ENCODE measurements around the gene RDX. TPM values are rescaled to one million over a fixed set of nuclear protein-coding genes. Genes with fewer than 3 reads are reported as not detected.

Gene RDX
- total RNA-seq, 1 donor from 2014 or later = 167 TPM

DNA sequence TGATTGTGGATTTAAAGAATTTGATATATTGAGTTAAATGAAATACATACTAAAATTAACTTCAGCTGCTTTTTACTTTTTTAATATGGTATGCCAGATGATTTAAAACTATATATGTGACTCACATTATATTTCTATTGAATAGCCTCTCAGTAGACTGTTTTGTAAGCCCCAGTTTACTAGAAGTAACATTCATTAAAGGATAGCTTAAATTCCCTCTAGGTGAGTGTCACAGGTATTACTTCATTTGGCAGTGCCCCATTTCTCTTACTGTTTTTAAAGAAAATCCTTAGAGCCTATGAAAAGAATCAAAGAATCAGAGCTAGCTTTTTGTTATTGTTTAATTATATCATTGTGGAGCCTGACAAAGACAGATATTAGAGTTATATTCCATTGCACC is 154.6 kb downstream of the RDX start:
- Mint-ChIP-seq H3K4me3 (no peak overlapping the region), H3K9me3 (peaks cover 7% of the 10 kb centered on the region), H3K27me3 (ENCODE audit: low read depth) (no peaks in the 10 kb centered on the region), H3K4me1 (peaks cover 5% of the 10 kb centered on the region), H3K27ac (ENCODE audit: unreplicated experiment) (no peak overlapping the region), H3K36me3 (ENCODE audit: low read depth) (peaks cover 43% of the 10 kb centered on the region)
- TF ChIP-seq, protein P1, sequence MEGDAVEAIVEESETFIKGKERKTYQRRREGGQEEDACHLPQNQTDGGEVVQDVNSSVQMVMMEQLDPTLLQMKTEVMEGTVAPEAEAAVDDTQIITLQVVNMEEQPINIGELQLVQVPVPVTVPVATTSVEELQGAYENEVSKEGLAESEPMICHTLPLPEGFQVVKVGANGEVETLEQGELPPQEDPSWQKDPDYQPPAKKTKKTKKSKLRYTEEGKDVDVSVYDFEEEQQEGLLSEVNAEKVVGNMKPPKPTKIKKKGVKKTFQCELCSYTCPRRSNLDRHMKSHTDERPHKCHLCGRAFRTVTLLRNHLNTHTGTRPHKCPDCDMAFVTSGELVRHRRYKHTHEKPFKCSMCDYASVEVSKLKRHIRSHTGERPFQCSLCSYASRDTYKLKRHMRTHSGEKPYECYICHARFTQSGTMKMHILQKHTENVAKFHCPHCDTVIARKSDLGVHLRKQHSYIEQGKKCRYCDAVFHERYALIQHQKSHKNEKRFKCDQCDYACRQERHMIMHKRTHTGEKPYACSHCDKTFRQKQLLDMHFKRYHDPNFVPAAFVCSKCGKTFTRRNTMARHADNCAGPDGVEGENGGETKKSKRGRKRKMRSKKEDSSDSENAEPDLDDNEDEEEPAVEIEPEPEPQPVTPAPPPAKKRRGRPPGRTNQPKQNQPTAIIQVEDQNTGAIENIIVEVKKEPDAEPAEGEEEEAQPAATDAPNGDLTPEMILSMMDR (conservative IDR thresholded peaks at IDR 0.05) = no peak
- DNase-seq (ENCODE audit: low read depth, low spot score) = no peak

DNA sequence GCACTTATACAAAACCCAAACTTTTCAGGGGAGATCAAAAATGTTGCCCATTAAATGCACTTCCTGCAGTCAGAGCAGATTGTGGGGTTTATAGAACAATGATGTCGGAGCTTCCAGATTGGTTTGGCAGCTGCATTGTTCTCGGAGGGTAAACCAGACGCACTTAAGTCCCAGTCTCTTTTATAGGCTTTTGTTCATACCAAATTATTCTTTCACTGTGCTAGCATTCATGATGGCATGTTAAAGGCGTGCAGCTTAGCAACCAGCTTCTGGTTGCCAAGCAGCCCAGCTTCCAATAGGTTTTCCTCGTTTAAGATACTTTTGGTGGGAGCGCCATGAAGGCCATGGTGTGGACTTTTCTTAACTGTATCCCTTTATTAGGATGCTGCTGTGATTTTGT is 162.3 kb downstream of the RDX start:
- H3K27ac Mint-ChIP-seq (ENCODE audit: unreplicated experiment) = no peak overlapping the region
- TF ChIP-seq, protein P1 (conservative IDR thresholded peaks at IDR 0.05) = no peak

DNA sequence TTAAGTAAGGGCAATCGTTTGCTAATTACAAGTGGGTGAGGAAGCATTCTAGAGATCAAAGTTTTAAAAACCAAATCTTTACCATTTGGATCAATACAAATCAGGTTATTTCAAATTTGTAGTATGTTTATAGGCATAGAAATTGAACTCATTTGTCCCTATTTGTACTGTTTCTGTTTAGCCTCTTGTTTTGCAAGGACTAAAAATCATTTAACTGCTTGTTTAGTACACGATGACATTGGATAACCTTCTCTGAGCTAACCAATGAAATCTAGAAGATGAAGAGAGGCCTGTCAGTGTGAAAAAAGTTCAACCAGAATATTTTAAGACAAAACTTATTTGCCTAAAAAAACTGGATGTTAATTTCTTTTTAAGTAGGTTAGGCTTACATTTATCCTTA is 163.3 kb downstream of the RDX start:
- H3K27me3 Mint-ChIP-seq (ENCODE audit: low read depth) = no peaks in the 10 kb centered on the region
- TF ChIP-seq, protein P1 (conservative IDR thresholded peaks at IDR 0.05) = no peak
- H3K4me1 Mint-ChIP-seq = peaks cover 71% of the 10 kb centered on the region
- no peaks in the 10 kb centered on the region for H3K9me3 Mint-ChIP-seq
- H3K4me3 Mint-ChIP-seq = peak overlapping the region; percentile 81
- H3K27ac Mint-ChIP-seq (ENCODE audit: unreplicated experiment) = no peak overlapping the region
- peaks cover 7% of the 10 kb centered on the region for H3K36me3 Mint-ChIP-seq (ENCODE audit: low read depth)
- DNase-seq (ENCODE audit: low read depth, low spot score) = no peak

More for the DNA sequence above, 162.3 kb downstream of the RDX start:
- peak; percentile 14 for DNase-seq (ENCODE audit: low read depth, low spot score)
- H3K4me1 Mint-ChIP-seq = peaks cover 62% of the 10 kb centered on the region
- H3K36me3 Mint-ChIP-seq (ENCODE audit: low read depth) = peaks cover 11% of the 10 kb centered on the region
- no peaks in the 10 kb centered on the region for H3K27me3 Mint-ChIP-seq (ENCODE audit: low read depth)
- peak overlapping the region; percentile 77 for H3K4me3 Mint-ChIP-seq
- H3K9me3 Mint-ChIP-seq = no peaks in the 10 kb centered on the region

DNA sequence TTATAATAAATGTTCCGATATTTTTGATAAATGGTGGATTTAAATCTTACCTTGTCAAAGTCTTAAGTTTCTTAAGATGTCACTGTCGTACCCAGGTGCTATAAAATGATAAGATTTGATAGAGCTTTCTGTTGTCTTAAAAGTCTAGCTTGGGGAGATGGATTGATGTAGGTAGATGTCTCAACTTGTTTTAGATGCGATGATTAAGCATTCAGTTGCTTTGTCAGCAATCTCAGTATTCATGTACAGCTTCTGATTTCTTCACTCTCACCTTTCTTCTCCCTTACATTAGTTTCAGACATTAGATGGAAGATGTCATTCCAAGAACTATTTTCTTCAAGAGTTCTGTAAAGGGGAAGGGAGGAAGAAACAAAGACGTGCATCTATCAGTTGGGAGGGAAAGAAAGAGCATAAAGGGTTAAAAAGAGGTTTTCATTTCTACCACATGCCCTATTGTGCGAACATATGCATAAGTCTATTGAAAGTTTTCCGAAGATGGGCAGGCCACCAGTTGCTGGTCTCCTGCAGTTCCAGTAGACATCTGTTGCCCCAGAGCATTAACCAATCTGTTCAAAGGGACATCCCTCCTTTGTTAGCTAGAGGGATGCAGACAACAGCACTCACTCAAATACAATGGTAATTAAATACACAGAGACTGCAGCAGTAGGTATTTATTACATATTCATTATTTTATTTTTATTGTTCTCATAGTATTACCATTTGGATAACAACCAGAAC is 164.9 kb downstream of the RDX start:
- Mint-ChIP-seq H3K27me3 (ENCODE audit: low read depth) (no peaks in the 10 kb centered on the region), H3K27ac (ENCODE audit: unreplicated experiment) (peak overlapping the region; percentile 30), H3K4me1 (peaks cover 84% of the 10 kb centered on the region), H3K4me3 (peak overlapping the region; percentile 78), H3K9me3 (no peaks in the 10 kb centered on the region), H3K36me3 (ENCODE audit: low read depth) (peaks cover 4% of the 10 kb centered on the region)
- TF ChIP-seq, protein P1 (conservative IDR thresholded peaks at IDR 0.05) = no peak
- DNase-seq (ENCODE audit: low read depth, low spot score) = no peak

DNA sequence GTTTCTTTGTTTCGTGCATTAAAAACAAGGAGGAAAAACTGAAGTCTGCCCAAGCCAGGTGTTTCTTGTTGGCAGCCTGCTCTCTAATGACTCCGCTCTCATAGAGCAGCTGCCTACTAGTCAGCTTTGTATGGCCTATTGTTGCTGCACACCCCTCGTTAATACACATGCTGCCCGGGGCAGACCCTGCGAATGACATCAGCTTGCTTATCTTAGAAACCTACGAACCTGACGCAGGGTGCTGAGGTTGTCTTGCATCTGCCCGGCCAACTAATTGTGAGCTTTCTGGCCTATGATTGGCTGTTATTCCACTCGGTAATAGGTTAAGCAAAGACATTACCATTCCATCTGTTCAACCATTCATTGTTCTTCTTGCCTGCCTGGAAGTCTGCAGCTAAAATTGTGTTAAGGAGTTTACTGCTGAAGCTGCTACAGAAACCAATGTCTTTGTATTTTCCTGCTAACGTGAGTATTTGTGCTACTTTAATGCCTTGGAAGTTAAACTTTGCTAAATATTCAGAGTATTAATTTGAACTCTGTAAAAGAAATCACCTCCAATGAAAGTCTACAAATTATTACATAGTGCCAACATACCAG is 165.7 kb downstream of the RDX start:
- TF ChIP-seq, protein P1 (conservative IDR thresholded peaks at IDR 0.05) = no peak
- no peaks in the 10 kb centered on the region for H3K9me3 Mint-ChIP-seq
- no peaks in the 10 kb centered on the region for H3K27me3 Mint-ChIP-seq (ENCODE audit: low read depth)
- peaks cover 75% of the 10 kb centered on the region for H3K4me1 Mint-ChIP-seq
- no peaks in the 10 kb centered on the region for H3K36me3 Mint-ChIP-seq (ENCODE audit: low read depth)
- DNase-seq (ENCODE audit: low read depth, low spot score) = peak; percentile 40
- peak overlapping the region; percentile 81 for H3K4me3 Mint-ChIP-seq
- H3K27ac Mint-ChIP-seq (ENCODE audit: unreplicated experiment) = peak overlapping the region; percentile 65
